HCT116 (cell line): ENCODE results near the gene OTOGL. TPM values are rescaled to one million over a fixed set of nuclear protein-coding genes. Genes with fewer than 3 reads are reported as not detected.

Experiments used
- ATAC-seq: fragments of 200-7000 bp; cut with Tn5 transposase; 2 replicates; pipeline ENCODE4 v1.9.1; 2020; ENCODE audit warnings: mild to moderate bottlenecking, moderate library complexity
- BruUV-seq: library from RNA; stranded (reverse); fragments of 400-500 nt; replicated peaks from 2 replicates; lab custom pipeline; 2021; lab: Mats Ljungman, UMichigan
- CTCF ChIA-PET: fragments of 300-600 bp; sonication (Branson Sonifier 250); formaldehyde crosslinking; loops from one replicate; lab custom pipeline; 2021; ENCODE audit warnings: antibody characterized with exemption; lab: Charles Lee
- POLR2A ChIA-PET: fragments of 300-600, 350-600 bp; sonication (Branson Sonifier 250); formaldehyde crosslinking; loops from one replicate; lab custom pipeline; 2021; ENCODE audit warnings: antibody characterized with exemption; lab: Charles Lee
- RAD21 ChIA-PET, 2 experiments: fragments of 300-600 bp; sonication (Branson Sonifier 250); formaldehyde crosslinking; loops; one replicate each; lab custom pipeline; 2023; ENCODE audit warnings: low total read pairs in 2 of 2; ENCODE audit not compliant: uncharacterized antibody in 2 of 2, unreplicated experiment in 2 of 2, low non-redundant PET in 1 of 2; lab: Charles Lee
- DNase-seq: peaks from one replicate; pipeline ENCODE4 v3.0.0-alpha.2; 2010; ENCODE audit warnings: low read depth, low spot score
- H2AFZ ChIP-seq: fragments of 200-600 bp; shearing (Covaris generic), sonication (generic); 2 replicates; pipeline ENCODE4 v1.6.1; 2017; ENCODE audit warnings: low read depth, mixed run types, mixed read lengths, antibody characterized with exemption, low read length; ENCODE audit not compliant: poor library complexity, severe bottlenecking
- H3K27ac ChIP-seq: 2 replicates; pipeline ENCODE4 v1.5.1; 2012; ENCODE audit warnings: low read depth, low read length
- H3K27me3 ChIP-seq: fragments of 200-600 bp; sonication (generic); 2 replicates; pipeline ENCODE4 v1.6.1; 2016; ENCODE audit warnings: mixed run types, low read length, mixed read lengths; ENCODE audit not compliant: insufficient read depth
- H3K36me3 ChIP-seq, 2 experiments: fragments of 200-500 bp in 1 of 2; fragments of 200-600 bp in 1 of 2; sonication (Bioruptor generic) in 1 of 2; sonication (generic) in 1 of 2; 2 replicates each; pipeline versions ENCODE4 v1.5.1 to v1.6.1; 2014 to 2016; ENCODE audit warnings: low read length in 2 of 2, inconsistent platforms in 1 of 2, mixed read lengths in 1 of 2, mixed run types in 1 of 2; ENCODE audit not compliant: insufficient read depth in 2 of 2, control insufficient read depth in 1 of 2
- H3K4me1 ChIP-seq, 2 experiments: fragments of 200-600 bp in 1 of 2; sonication (generic) in 1 of 2; 2 replicates each; pipeline versions ENCODE4 v1.5.1 to v1.6.1; 2012 to 2017; ENCODE audit warnings: low read length in 2 of 2, inconsistent platforms in 1 of 2, mild to moderate bottlenecking in 1 of 2, mixed read lengths in 1 of 2, mixed run types in 1 of 2, moderate library complexity in 1 of 2; ENCODE audit not compliant: insufficient read depth in 2 of 2, control insufficient read depth in 1 of 2
- H3K4me2 ChIP-seq: fragments of 200-600 bp; sonication (generic); 2 replicates; pipeline ENCODE4 v1.6.1; 2017; ENCODE audit warnings: mixed run types, low read length, mixed read lengths
- H3K4me3 ChIP-seq, 2 experiments: fragments of 200-600 bp in 1 of 2; sonication (generic) in 1 of 2; replicated peaks in 1 of 2; 2 replicates each; pipeline ENCODE4 v1.5.1; 2011 to 2016; ENCODE audit warnings: low read length in 2 of 2, control low read depth in 1 of 2, low read depth in 1 of 2, mild to moderate bottlenecking in 1 of 2, mixed read lengths in 1 of 2, mixed run types in 1 of 2
- H3K79me2 ChIP-seq: fragments of 200-600 bp; sonication (generic); 2 replicates; pipeline ENCODE4 v1.6.1; 2017; ENCODE audit warnings: mild to moderate bottlenecking, mixed run types, low read length, moderate library complexity, mixed read lengths; ENCODE audit not compliant: insufficient read depth
- H3K9ac ChIP-seq: fragments of 200-600 bp; sonication (generic); 2 replicates; pipeline ENCODE4 v1.6.1; 2016; ENCODE audit warnings: low read length, mixed read lengths
- H3K9me2 ChIP-seq: fragments of 200-600 bp; sonication (generic), shearing (Covaris generic); 2 replicates; pipeline ENCODE4 v1.6.1; 2017; ENCODE audit warnings: mixed run types, mild to moderate bottlenecking, moderate library complexity; ENCODE audit not compliant: insufficient read depth
- H3K9me3 ChIP-seq, 2 experiments: fragments of 200-500 bp in 1 of 2; fragments of 200-600 bp in 1 of 2; sonication (Bioruptor generic) in 1 of 2; sonication (generic) in 1 of 2; 2 replicates each; pipeline ENCODE4 v1.6.1; 2014 to 2017; ENCODE audit warnings: low read length in 2 of 2, mixed read lengths in 2 of 2, inconsistent platforms in 1 of 2, low read depth in 1 of 2, mild to moderate bottlenecking in 1 of 2, mixed run types in 1 of 2, moderate library complexity in 1 of 2; ENCODE audit not compliant: control insufficient read depth in 1 of 2, insufficient read depth in 1 of 2
- H4K20me1 ChIP-seq: fragments of 200-600 bp; sonication (generic), shearing (Covaris generic); 2 replicates; pipeline ENCODE4 v1.6.1; 2017; ENCODE audit warnings: mixed run types, mild to moderate bottlenecking, moderate library complexity; ENCODE audit not compliant: insufficient read depth
- CBX3 ChIP-seq: IDR thresholded peaks from 2 replicates; pipeline ENCODE4 v1.6.1; 2012; ENCODE audit warnings: low read depth
- CEBPB ChIP-seq: IDR thresholded peaks from 2 replicates; pipeline ENCODE4 v1.6.1; 2012; ENCODE audit warnings: low read depth
- CTCF ChIP-seq, 3 experiments: fragments of 200-600 bp in 1 of 3; sonication (generic) in 1 of 3; IDR thresholded peaks in 2 of 3; conservative IDR thresholded peaks in 1 of 3; 2 replicates each; pipeline ENCODE4 v1.5.1; 2012 to 2017; ENCODE audit warnings: low read depth in 2 of 3, low read length in 2 of 3, antibody characterized with exemption in 1 of 3, borderline replicate concordance in 1 of 3, control low read depth in 1 of 3, mild to moderate bottlenecking in 1 of 3, mixed read lengths in 1 of 3, mixed run types in 1 of 3, moderate library complexity in 1 of 3; ENCODE audit not compliant: insufficient read depth in 1 of 3
- EGR1 ChIP-seq: IDR thresholded peaks from 2 replicates; pipeline ENCODE4 v1.6.1; 2012; ENCODE audit warnings: low read depth
- MAX ChIP-seq: IDR thresholded peaks from 2 replicates; pipeline ENCODE4 v1.6.1; 2012
- POLR2A ChIP-seq: IDR thresholded peaks from 2 replicates; pipeline ENCODE4 v1.7.0; 2011; ENCODE audit warnings: borderline replicate concordance; ENCODE audit not compliant: insufficient read depth, insufficient read length; ENCODE audit errors: extremely low read depth
- POLR2AphosphoS5 ChIP-seq: IDR thresholded peaks from 2 replicates; pipeline ENCODE4 v1.6.1; 2011; ENCODE audit warnings: mild to moderate bottlenecking, low read depth, low read length, moderate library complexity
- SRF ChIP-seq: IDR thresholded peaks from 2 replicates; pipeline ENCODE4 v1.6.1; 2012; ENCODE audit warnings: low read depth
- ZFX ChIP-seq: fragments of 450-650 bp; IDR thresholded peaks from 2 replicates; pipeline ENCODE4 v1.6.1; 2017
- ZNF274 ChIP-seq: fragments of 200-500 bp; sonication (Bioruptor generic); IDR thresholded peaks from 2 replicates; pipeline ENCODE4 v1.6.1; 2014; ENCODE audit warnings: mild to moderate bottlenecking, low read depth, low read length, inconsistent platforms
- intact Hi-C: fragments of 100-400 bp; cut with micrococcal nuclease; formaldehyde crosslinking; loops from 2 replicates; pipeline ENCODE4 v1.10.0; 2022
- total RNA-seq: library from RNA; stranded (reverse); gene quantifications from one replicate; pipeline ENCODE4 v1.2.1, GENCODE V29; 2021; ENCODE audit not compliant: unreplicated experiment
- TF ChIP-seq, protein P1 (sequence below): IDR thresholded peaks from 2 replicates; pipeline ENCODE4 v1.6.1; 2011; ENCODE audit warnings: mild to moderate bottlenecking, low read length, moderate library complexity; ENCODE audit not compliant: insufficient replicate concordance; ENCODE audit errors: extremely low read depth

OTOGL gene
- total RNA-seq, 1 experiment from 2014 or later, result not detected

DNA sequence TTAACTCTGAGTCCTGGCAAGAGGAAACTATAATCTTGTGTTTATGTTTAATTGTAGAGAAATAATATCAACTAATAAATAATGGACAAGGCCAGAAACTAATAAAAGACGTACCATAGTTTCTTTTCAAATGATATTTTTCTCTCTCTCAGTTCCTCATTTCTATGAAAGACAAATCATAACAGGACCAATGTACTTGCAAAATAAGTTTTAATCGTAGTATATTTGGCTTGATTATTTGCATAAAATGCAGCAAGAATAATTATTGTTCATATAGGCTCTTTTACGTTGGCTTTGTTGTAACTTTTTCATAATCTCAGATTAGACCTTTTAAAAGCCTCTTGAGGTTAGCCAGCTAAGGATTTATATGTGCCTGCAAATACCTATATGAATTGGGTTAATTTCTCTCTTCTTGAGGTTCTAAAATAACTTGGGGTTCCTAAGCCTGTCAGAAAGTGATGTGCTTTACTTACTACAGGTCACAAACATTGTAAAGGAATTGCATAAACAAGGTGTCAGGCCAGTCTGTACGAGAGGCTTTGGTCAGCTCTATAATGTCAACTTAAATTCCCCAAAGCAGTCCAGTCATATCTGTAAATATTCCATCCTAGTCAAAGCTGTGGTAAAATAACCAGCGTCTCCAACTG, 191.9 kb downstream of the OTOGL start:
- Histone ChIP-seq H3K4me3 (no peak overlapping the region), H3K9me2 (no peaks in the 10 kb centered on the region), H3K9ac (no peak overlapping the region), H3K27me3 (no peaks in the 10 kb centered on the region), H3K27ac (no peak overlapping the region), H3K4me2 (no peak overlapping the region), H3K79me2 (no peaks in the 10 kb centered on the region), H3K9me3 (no peaks in the 10 kb centered on the region), H3K36me3 (no peaks in the 10 kb centered on the region), H3K4me1 (no peaks in the 10 kb centered on the region), H4K20me1 (no peaks in the 10 kb centered on the region), H2AFZ (no peak overlapping the region)
- RAD21 ChIA-PET, result no interaction called here
- DNase-seq, result no peak
- TF ChIP-seq, protein P1, sequence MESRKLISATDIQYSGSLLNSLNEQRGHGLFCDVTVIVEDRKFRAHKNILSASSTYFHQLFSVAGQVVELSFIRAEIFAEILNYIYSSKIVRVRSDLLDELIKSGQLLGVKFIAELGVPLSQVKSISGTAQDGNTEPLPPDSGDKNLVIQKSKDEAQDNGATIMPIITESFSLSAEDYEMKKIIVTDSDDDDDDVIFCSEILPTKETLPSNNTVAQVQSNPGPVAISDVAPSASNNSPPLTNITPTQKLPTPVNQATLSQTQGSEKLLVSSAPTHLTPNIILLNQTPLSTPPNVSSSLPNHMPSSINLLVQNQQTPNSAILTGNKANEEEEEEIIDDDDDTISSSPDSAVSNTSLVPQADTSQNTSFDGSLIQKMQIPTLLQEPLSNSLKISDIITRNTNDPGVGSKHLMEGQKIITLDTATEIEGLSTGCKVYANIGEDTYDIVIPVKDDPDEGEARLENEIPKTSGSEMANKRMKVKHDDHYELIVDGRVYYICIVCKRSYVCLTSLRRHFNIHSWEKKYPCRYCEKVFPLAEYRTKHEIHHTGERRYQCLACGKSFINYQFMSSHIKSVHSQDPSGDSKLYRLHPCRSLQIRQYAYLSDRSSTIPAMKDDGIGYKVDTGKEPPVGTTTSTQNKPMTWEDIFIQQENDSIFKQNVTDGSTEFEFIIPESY, result no peak
- no peak for TF ChIP-seq CEBPB
- no peak for ATAC-seq
- intact Hi-C loops, result no loop called here
- no TSS peak for BruUV-seq
- POLR2A ChIA-PET, result no interaction called here
- CTCF ChIA-PET, result interaction anchor here (1.4 kb wide), 1 partner anchor 21 kb away, joined by 4 read pairs; no protein-coding TSS in a partner anchor

- Histone ChIP-seq H3K79me2 (no peaks in the 10 kb centered on the region), H3K36me3 (no peaks in the 10 kb centered on the region), H3K4me1 (no peaks in the 10 kb centered on the region), H3K27ac (no peak overlapping the region), H4K20me1 (no peaks in the 10 kb centered on the region), H3K4me2 (no peak overlapping the region), H3K9me3 (no peaks in the 10 kb centered on the region), H3K4me3 (no peak overlapping the region), H3K27me3 (no peaks in the 10 kb centered on the region), H3K9ac (no peak overlapping the region), H3K9me2 (no peaks in the 10 kb centered on the region), H2AFZ (no peak overlapping the region)
- ChIA-PET CTCF (no interaction called here), RAD21 (no interaction called here), POLR2A (no interaction called here)
- DNase-seq (no peak), ATAC-seq (no peak)
- intact Hi-C loops, result no loop called here
- no TSS peak for BruUV-seq
- TF ChIP-seq POLR2A, result no peak
- TF ChIP-seq ZFX, result no peak
- TF ChIP-seq SRF, result no peak
- TF ChIP-seq MAX, result no peak
- TF ChIP-seq, protein P1, result no peak
- TF ChIP-seq POLR2AphosphoS5, result no peak
- TF ChIP-seq CEBPB, result no peak
- TF ChIP-seq CBX3, result no peak
- TF ChIP-seq CTCF (IDR thresholded peaks at IDR 0.05 in 2 of 3, conservative IDR thresholded peaks at IDR 0.05 in 1 of 3; ENCODE audit: borderline replicate concordance in 1 of 3, insufficient read depth in 1 of 3, low read depth in 2 of 3, low read length in 2 of 3), result no peak
- TF ChIP-seq EGR1, result no peak
- TF ChIP-seq ZNF274, result no peak
Measured at GRCh38 chr12:80293347-80293746, 194.0 kb downstream of the OTOGL start.
